Measurements from ENCODE around the gene GOLGA3.
"Not testable (repeated sequence)": the region's sequence is repeated elsewhere in the genome, so short reads cannot be mapped to it uniquely, and the experiment has no call there.

GOLGA3 gene

DNA sequence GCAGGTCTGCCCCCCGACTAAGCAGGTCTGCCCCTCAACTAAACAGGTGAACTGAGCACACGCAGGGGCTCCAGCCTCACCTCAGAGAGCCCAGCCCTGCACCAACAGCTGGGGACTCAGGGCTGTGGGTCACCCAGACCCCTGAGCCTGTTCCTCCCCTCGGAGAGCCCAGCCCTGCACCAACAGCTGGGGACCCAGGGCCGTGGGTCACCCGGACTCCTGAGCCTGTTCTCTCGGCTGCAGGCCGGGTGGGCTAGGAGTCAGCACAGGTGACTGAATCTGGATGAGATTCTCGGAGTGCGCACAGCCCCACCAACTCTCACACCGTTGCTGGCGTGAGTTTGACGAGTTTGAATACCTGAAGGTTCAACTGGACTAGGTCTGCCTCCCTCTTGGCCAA is 46.7 kb downstream of the GOLGA3 start:
- H3K4me3 ChIP-seq (ENCODE audit: low read length): no peak overlapping the region
- H3K4me2 ChIP-seq (ENCODE audit: low read length): no peak overlapping the region
- H3K27me3 ChIP-seq (ENCODE audit: low read depth, low read length): no peaks in the 10 kb centered on the region
- no peaks in the 10 kb centered on the region for H3K36me3 ChIP-seq (replicated peaks; ENCODE audit: low read depth, low read length)
- H3K79me2 ChIP-seq (ENCODE audit: low read length): no peaks in the 10 kb centered on the region
- H2AFZ ChIP-seq (ENCODE audit: low read depth, low read length): no peak overlapping the region
- TF ChIP-seq, protein P1, sequence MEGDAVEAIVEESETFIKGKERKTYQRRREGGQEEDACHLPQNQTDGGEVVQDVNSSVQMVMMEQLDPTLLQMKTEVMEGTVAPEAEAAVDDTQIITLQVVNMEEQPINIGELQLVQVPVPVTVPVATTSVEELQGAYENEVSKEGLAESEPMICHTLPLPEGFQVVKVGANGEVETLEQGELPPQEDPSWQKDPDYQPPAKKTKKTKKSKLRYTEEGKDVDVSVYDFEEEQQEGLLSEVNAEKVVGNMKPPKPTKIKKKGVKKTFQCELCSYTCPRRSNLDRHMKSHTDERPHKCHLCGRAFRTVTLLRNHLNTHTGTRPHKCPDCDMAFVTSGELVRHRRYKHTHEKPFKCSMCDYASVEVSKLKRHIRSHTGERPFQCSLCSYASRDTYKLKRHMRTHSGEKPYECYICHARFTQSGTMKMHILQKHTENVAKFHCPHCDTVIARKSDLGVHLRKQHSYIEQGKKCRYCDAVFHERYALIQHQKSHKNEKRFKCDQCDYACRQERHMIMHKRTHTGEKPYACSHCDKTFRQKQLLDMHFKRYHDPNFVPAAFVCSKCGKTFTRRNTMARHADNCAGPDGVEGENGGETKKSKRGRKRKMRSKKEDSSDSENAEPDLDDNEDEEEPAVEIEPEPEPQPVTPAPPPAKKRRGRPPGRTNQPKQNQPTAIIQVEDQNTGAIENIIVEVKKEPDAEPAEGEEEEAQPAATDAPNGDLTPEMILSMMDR (IDR thresholded peaks at IDR 0.05; ENCODE audit: low read depth, low read length): no peak
- H3K27ac ChIP-seq (ENCODE audit: low read length): no peak overlapping the region
- no peaks in the 10 kb centered on the region for H3K4me1 ChIP-seq (ENCODE audit: low read length)
- H4K20me1 ChIP-seq (ENCODE audit: insufficient read depth, low read length): no peaks in the 10 kb centered on the region
- no peak overlapping the region for H3K9ac ChIP-seq (ENCODE audit: low read length)
- no peaks in the 10 kb centered on the region for H3K9me3 ChIP-seq (ENCODE audit: insufficient read depth, low read length)

DNA sequence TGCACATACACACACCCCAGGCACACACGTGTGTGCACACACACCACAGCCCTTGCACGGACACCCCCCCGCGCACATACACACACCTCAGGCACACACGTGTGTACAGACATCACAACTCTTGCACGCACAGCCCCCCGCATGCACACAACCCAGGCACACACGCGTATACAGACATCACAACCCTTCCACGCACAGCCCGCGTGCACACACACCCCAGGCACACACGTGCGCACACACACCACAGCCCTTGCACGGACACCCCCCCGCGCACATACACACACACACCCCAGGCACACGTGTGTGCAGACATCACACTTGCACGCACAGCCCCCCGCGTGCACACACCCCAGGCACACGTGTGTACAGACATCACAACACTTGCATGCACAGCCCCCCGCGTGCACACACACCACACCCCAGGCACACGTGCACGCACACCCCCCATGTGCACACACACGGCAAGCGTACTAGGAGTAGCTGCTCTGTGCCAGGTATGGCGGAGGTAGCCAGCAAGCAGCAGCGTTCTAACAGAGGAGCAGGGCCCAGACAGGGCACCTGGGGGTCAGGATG is 48.8 kb downstream of the GOLGA3 start:
- Histone ChIP-seq H2AFZ (ENCODE audit: low read depth, low read length) (no peak overlapping the region), H3K4me1 (ENCODE audit: low read length) (no peaks in the 10 kb centered on the region), H3K36me3 (replicated peaks; ENCODE audit: low read depth, low read length) (no peaks in the 10 kb centered on the region), H3K4me3 (ENCODE audit: low read length) (no peak overlapping the region), H3K27me3 (ENCODE audit: low read depth, low read length) (no peaks in the 10 kb centered on the region), H4K20me1 (ENCODE audit: insufficient read depth, low read length) (no peaks in the 10 kb centered on the region), H3K4me2 (ENCODE audit: low read length) (no peak overlapping the region), H3K9ac (ENCODE audit: low read length) (no peak overlapping the region), H3K9me3 (ENCODE audit: insufficient read depth, low read length) (no peaks in the 10 kb centered on the region), H3K27ac (ENCODE audit: low read length) (no peak overlapping the region), H3K79me2 (ENCODE audit: low read length) (no peaks in the 10 kb centered on the region)
- TF ChIP-seq, protein P1 (IDR thresholded peaks at IDR 0.05; ENCODE audit: low read depth, low read length): no peak
- no peak for TF ChIP-seq EZH2phosphoT487 (IDR thresholded peaks at IDR 0.05; ENCODE audit: low read depth)

- Histone ChIP-seq H3K9ac (ENCODE audit: low read length) (no peak overlapping the region), H3K79me2 (ENCODE audit: low read length) (no peaks in the 10 kb centered on the region), H3K9me3 (ENCODE audit: insufficient read depth, low read length) (no peaks in the 10 kb centered on the region), H3K27ac (ENCODE audit: low read length) (no peak overlapping the region), H3K4me3 (ENCODE audit: low read length) (no peak overlapping the region), H2AFZ (ENCODE audit: low read depth, low read length) (no peak overlapping the region), H3K4me2 (ENCODE audit: low read length) (no peak overlapping the region), H3K27me3 (ENCODE audit: low read depth, low read length) (no peaks in the 10 kb centered on the region), H3K4me1 (ENCODE audit: low read length) (peaks cover 3% of the 10 kb centered on the region; the same call in 1 of the 2 replicates), H3K36me3 (replicated peaks; ENCODE audit: low read depth, low read length) (no peaks in the 10 kb centered on the region), H4K20me1 (ENCODE audit: insufficient read depth, low read length) (no peaks in the 10 kb centered on the region)
- no peak for TF ChIP-seq EZH2phosphoT487 (IDR thresholded peaks at IDR 0.05; ENCODE audit: low read depth)
- TF ChIP-seq, protein P1 (IDR thresholded peaks at IDR 0.05; ENCODE audit: low read depth, low read length): no peak
These were observed 51.1 kb downstream of the GOLGA3 start for GRCh38 chr12:132777614-132778013.

- Histone ChIP-seq H4K20me1 (ENCODE audit: insufficient read depth, low read length) (no peaks in the 10 kb centered on the region), H3K27ac (ENCODE audit: low read length) (no peak overlapping the region), H3K9ac (ENCODE audit: low read length) (no peak overlapping the region), H3K27me3 (ENCODE audit: low read depth, low read length) (no peaks in the 10 kb centered on the region), H3K79me2 (ENCODE audit: low read length) (no peaks in the 10 kb centered on the region), H3K4me1 (ENCODE audit: low read length) (peaks cover 6% of the 10 kb centered on the region; the same call in 1 of the 2 replicates), H3K9me3 (ENCODE audit: insufficient read depth, low read length) (no peaks in the 10 kb centered on the region), H2AFZ (ENCODE audit: low read depth, low read length) (no peak overlapping the region), H3K4me2 (ENCODE audit: low read length) (no peak overlapping the region), H3K36me3 (replicated peaks; ENCODE audit: low read depth, low read length) (no peaks in the 10 kb centered on the region), H3K4me3 (ENCODE audit: low read length) (no peak overlapping the region)
- no peak for TF ChIP-seq EZH2phosphoT487 (IDR thresholded peaks at IDR 0.05; ENCODE audit: low read depth)
- TF ChIP-seq, protein P1 (IDR thresholded peaks at IDR 0.05; ENCODE audit: low read depth, low read length): no peak
These were observed 51.7 kb downstream of the GOLGA3 start for GRCh38 chr12:132776816-132777568.

DNA sequence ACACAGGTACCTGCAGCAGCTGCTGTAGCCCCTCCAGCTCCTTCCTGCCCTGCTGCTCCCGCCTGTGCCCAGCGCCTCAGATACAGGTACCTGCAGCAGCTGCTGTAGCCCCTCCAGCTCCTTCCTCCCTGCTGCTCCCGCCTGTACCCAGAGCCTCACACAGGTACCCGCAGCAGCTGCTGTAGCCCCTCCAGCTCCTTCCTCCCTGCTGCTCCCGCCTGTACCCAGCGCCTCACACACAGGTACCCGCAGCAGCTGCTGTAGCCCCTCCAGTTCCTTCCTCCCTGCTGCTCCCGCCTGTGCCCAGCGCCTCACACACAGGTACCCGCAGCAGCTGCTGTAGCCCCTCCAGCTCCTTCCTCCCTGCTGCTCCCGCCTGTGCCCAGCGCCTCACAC is 52.4 kb downstream of the GOLGA3 start:
- peaks cover 13% of the 10 kb centered on the region for H3K4me1 ChIP-seq (ENCODE audit: low read length)
- not testable (repeated sequence) for H3K27ac ChIP-seq (ENCODE audit: low read length); H2AFZ ChIP-seq (ENCODE audit: low read depth, low read length); H3K9ac ChIP-seq (ENCODE audit: low read length); H3K79me2 ChIP-seq (ENCODE audit: low read length); H3K9me3 ChIP-seq (ENCODE audit: insufficient read depth, low read length); H3K4me3 ChIP-seq (ENCODE audit: low read length); H3K4me2 ChIP-seq (ENCODE audit: low read length); H3K36me3 ChIP-seq (replicated peaks; ENCODE audit: low read depth, low read length); H4K20me1 ChIP-seq (ENCODE audit: insufficient read depth, low read length); H3K27me3 ChIP-seq (ENCODE audit: low read depth, low read length)

All from OCI-LY3 (cell line).